Measurements from ENCODE around the gene MAP2K3. TPM values are rescaled to one million over a fixed set of nuclear protein-coding genes. Genes with fewer than 3 reads are reported as not detected.

MAP2K3 gene
- total RNA-seq, 1 experiment from 2014 or later: 39.7 TPM

DNA sequence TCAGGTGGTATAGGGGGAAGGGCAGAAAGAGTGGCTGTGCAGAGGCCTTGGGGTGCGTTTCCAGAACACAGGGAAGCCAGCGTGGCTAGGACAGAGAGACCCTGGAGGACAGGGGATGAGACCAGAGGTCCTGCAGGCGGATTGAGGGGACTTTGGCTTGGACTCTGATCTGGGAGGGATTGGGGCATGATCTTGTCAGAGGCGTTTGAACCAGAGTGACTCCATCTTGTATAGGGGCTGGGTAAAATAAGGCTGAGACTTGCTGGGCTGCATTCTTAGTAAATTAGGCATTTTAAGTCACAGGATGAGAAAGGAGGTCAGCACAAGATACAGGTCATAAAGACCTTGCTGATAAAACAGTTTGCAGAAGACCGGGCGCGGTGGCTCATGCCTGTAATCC, 25.9 kb upstream of the MAP2K3 start:
- peaks cover 25% of the 10 kb centered on the region for H3K4me1 Mint-ChIP-seq
- H3K9me3 Mint-ChIP-seq: no peaks in the 10 kb centered on the region; the same call in 1 of the 2 replicates
- no peaks in the 10 kb centered on the region for H3K36me3 Mint-ChIP-seq
- ATAC-seq (no peak), DNase-seq (ENCODE audit: low spot score) (no peak)
- H3K27me3 Mint-ChIP-seq (ENCODE audit: low read depth): peaks cover 3% of the 10 kb centered on the region; the same call in 1 of the 2 replicates
- ChIA-PET POLR2A (no interaction called here), CTCF (interaction anchor here (0.6 kb wide), 1 partner anchor 207 kb away, joined by 3 read pairs; no protein-coding TSS in a partner anchor)
- H3K27ac Mint-ChIP-seq: no peak overlapping the region
- no peak overlapping the region for H3K4me3 Mint-ChIP-seq
- no peak for TF ChIP-seq ZNF232 (CRISPR knock-in tag; IDR thresholded peaks at IDR 0.05)
- TF ChIP-seq, protein P1, sequence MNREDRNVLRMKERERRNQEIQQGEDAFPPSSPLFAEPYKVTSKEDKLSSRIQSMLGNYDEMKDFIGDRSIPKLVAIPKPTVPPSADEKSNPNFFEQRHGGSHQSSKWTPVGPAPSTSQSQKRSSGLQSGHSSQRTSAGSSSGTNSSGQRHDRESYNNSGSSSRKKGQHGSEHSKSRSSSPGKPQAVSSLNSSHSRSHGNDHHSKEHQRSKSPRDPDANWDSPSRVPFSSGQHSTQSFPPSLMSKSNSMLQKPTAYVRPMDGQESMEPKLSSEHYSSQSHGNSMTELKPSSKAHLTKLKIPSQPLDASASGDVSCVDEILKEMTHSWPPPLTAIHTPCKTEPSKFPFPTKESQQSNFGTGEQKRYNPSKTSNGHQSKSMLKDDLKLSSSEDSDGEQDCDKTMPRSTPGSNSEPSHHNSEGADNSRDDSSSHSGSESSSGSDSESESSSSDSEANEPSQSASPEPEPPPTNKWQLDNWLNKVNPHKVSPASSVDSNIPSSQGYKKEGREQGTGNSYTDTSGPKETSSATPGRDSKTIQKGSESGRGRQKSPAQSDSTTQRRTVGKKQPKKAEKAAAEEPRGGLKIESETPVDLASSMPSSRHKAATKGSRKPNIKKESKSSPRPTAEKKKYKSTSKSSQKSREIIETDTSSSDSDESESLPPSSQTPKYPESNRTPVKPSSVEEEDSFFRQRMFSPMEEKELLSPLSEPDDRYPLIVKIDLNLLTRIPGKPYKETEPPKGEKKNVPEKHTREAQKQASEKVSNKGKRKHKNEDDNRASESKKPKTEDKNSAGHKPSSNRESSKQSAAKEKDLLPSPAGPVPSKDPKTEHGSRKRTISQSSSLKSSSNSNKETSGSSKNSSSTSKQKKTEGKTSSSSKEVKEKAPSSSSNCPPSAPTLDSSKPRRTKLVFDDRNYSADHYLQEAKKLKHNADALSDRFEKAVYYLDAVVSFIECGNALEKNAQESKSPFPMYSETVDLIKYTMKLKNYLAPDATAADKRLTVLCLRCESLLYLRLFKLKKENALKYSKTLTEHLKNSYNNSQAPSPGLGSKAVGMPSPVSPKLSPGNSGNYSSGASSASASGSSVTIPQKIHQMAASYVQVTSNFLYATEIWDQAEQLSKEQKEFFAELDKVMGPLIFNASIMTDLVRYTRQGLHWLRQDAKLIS (CRISPR knock-in tag; IDR thresholded peaks at IDR 0.05; ENCODE audit: borderline replicate concordance): no peak
- no peak for TF ChIP-seq NR1H2 (CRISPR knock-in tag; IDR thresholded peaks at IDR 0.05)
- TF ChIP-seq, protein P2, sequence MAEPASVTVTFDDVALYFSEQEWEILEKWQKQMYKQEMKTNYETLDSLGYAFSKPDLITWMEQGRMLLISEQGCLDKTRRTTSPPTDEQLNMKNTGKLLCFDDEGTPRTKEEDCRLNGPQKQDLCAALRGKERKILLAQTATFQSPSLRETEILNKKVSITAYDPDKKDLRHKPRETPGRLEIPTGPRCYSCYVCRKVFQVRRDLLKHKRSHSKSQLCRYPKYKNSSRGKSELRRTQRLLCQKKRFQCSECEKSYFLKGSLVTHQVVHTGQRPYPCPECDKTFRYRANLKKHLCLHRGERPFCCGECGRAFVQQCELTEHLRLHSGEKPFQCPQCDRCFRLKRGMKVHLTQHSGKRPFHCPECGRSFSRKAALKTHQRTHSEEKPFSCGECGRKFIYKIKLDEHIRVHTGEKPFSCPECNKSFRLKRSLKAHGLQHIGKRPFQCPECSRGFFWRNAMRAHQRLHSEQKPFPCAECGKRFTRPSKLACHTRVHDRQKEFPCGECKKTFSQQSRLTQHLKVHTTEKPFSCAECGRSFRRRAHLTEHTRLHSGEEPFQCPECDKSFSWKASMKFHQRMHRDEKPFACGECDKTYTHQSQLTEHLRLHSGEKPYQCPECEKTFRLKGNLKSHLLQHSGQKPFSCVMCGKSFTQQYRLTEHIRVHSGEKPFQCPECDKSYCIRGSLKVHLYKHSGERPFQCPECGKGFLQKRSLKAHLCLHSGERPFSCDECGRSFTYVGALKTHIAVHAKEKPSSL (CRISPR knock-in tag; conservative IDR thresholded peaks at IDR 0.05): no peak
- TF ChIP-seq, protein P3, sequence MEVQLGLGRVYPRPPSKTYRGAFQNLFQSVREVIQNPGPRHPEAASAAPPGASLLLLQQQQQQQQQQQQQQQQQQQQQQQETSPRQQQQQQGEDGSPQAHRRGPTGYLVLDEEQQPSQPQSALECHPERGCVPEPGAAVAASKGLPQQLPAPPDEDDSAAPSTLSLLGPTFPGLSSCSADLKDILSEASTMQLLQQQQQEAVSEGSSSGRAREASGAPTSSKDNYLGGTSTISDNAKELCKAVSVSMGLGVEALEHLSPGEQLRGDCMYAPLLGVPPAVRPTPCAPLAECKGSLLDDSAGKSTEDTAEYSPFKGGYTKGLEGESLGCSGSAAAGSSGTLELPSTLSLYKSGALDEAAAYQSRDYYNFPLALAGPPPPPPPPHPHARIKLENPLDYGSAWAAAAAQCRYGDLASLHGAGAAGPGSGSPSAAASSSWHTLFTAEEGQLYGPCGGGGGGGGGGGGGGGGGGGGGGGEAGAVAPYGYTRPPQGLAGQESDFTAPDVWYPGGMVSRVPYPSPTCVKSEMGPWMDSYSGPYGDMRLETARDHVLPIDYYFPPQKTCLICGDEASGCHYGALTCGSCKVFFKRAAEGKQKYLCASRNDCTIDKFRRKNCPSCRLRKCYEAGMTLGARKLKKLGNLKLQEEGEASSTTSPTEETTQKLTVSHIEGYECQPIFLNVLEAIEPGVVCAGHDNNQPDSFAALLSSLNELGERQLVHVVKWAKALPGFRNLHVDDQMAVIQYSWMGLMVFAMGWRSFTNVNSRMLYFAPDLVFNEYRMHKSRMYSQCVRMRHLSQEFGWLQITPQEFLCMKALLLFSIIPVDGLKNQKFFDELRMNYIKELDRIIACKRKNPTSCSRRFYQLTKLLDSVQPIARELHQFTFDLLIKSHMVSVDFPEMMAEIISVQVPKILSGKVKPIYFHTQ (CRISPR knock-in tag; IDR thresholded peaks at IDR 0.05): no peak
- TF ChIP-seq FOXP1 (CRISPR knock-in tag; IDR thresholded peaks at IDR 0.05; ENCODE audit: borderline replicate concordance): no peak
- TF ChIP-seq, protein P4, sequence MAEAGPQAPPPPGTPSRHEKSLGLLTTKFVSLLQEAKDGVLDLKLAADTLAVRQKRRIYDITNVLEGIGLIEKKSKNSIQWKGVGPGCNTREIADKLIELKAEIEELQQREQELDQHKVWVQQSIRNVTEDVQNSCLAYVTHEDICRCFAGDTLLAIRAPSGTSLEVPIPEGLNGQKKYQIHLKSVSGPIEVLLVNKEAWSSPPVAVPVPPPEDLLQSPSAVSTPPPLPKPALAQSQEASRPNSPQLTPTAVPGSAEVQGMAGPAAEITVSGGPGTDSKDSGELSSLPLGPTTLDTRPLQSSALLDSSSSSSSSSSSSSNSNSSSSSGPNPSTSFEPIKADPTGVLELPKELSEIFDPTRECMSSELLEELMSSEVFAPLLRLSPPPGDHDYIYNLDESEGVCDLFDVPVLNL (CRISPR knock-in tag; IDR thresholded peaks at IDR 0.05; ENCODE audit: borderline replicate concordance, low read depth): no peak
- TF ChIP-seq, protein P5, sequence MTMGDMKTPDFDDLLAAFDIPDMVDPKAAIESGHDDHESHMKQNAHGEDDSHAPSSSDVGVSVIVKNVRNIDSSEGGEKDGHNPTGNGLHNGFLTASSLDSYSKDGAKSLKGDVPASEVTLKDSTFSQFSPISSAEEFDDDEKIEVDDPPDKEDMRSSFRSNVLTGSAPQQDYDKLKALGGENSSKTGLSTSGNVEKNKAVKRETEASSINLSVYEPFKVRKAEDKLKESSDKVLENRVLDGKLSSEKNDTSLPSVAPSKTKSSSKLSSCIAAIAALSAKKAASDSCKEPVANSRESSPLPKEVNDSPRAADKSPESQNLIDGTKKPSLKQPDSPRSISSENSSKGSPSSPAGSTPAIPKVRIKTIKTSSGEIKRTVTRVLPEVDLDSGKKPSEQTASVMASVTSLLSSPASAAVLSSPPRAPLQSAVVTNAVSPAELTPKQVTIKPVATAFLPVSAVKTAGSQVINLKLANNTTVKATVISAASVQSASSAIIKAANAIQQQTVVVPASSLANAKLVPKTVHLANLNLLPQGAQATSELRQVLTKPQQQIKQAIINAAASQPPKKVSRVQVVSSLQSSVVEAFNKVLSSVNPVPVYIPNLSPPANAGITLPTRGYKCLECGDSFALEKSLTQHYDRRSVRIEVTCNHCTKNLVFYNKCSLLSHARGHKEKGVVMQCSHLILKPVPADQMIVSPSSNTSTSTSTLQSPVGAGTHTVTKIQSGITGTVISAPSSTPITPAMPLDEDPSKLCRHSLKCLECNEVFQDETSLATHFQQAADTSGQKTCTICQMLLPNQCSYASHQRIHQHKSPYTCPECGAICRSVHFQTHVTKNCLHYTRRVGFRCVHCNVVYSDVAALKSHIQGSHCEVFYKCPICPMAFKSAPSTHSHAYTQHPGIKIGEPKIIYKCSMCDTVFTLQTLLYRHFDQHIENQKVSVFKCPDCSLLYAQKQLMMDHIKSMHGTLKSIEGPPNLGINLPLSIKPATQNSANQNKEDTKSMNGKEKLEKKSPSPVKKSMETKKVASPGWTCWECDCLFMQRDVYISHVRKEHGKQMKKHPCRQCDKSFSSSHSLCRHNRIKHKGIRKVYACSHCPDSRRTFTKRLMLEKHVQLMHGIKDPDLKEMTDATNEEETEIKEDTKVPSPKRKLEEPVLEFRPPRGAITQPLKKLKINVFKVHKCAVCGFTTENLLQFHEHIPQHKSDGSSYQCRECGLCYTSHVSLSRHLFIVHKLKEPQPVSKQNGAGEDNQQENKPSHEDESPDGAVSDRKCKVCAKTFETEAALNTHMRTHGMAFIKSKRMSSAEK (CRISPR knock-in tag; IDR thresholded peaks at IDR 0.05; ENCODE audit: borderline replicate concordance): no peak
- TF ChIP-seq ETV6 (CRISPR knock-in tag; IDR thresholded peaks at IDR 0.05): no peak
- no peak for TF ChIP-seq MXD4 (CRISPR knock-in tag; IDR thresholded peaks at IDR 0.05; ENCODE audit: borderline replicate concordance)
- TF ChIP-seq PRRX2 (CRISPR knock-in tag; IDR thresholded peaks at IDR 0.05): no peak
- TF ChIP-seq ZNF671 (CRISPR knock-in tag; IDR thresholded peaks at IDR 0.05): no peak
- no peak for TF ChIP-seq IRF2 (CRISPR knock-in tag; IDR thresholded peaks at IDR 0.05; ENCODE audit: borderline replicate concordance, low read depth)
- TF ChIP-seq ZNF138 (CRISPR knock-in tag; conservative IDR thresholded peaks at IDR 0.05): no peak
- TF ChIP-seq, protein P6, sequence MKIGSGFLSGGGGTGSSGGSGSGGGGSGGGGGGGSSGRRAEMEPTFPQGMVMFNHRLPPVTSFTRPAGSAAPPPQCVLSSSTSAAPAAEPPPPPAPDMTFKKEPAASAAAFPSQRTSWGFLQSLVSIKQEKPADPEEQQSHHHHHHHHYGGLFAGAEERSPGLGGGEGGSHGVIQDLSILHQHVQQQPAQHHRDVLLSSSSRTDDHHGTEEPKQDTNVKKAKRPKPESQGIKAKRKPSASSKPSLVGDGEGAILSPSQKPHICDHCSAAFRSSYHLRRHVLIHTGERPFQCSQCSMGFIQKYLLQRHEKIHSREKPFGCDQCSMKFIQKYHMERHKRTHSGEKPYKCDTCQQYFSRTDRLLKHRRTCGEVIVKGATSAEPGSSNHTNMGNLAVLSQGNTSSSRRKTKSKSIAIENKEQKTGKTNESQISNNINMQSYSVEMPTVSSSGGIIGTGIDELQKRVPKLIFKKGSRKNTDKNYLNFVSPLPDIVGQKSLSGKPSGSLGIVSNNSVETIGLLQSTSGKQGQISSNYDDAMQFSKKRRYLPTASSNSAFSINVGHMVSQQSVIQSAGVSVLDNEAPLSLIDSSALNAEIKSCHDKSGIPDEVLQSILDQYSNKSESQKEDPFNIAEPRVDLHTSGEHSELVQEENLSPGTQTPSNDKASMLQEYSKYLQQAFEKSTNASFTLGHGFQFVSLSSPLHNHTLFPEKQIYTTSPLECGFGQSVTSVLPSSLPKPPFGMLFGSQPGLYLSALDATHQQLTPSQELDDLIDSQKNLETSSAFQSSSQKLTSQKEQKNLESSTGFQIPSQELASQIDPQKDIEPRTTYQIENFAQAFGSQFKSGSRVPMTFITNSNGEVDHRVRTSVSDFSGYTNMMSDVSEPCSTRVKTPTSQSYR (CRISPR knock-in tag; IDR thresholded peaks at IDR 0.05): no peak
- TF ChIP-seq, protein P7, sequence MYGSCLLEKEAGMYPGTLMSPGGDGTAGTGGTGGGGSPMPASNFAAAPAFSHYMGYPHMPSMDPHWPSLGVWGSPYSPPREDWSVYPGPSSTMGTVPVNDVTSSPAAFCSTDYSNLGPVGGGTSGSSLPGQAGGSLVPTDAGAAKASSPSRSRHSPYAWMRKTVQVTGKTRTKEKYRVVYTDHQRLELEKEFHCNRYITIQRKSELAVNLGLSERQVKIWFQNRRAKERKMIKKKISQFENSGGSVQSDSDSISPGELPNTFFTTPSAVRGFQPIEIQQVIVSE (CRISPR knock-in tag; IDR thresholded peaks at IDR 0.05; ENCODE audit: borderline replicate concordance): no peak
- no peak for TF ChIP-seq GTF2I (CRISPR knock-in tag; conservative IDR thresholded peaks at IDR 0.05)
- TF ChIP-seq, protein P8, sequence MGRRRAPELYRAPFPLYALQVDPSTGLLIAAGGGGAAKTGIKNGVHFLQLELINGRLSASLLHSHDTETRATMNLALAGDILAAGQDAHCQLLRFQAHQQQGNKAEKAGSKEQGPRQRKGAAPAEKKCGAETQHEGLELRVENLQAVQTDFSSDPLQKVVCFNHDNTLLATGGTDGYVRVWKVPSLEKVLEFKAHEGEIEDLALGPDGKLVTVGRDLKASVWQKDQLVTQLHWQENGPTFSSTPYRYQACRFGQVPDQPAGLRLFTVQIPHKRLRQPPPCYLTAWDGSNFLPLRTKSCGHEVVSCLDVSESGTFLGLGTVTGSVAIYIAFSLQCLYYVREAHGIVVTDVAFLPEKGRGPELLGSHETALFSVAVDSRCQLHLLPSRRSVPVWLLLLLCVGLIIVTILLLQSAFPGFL (CRISPR knock-in tag; IDR thresholded peaks at IDR 0.05; ENCODE audit: borderline replicate concordance): no peak

Data from WTC11 (cell line).